ENCODE data around the gene CYP4B1.

DNA sequence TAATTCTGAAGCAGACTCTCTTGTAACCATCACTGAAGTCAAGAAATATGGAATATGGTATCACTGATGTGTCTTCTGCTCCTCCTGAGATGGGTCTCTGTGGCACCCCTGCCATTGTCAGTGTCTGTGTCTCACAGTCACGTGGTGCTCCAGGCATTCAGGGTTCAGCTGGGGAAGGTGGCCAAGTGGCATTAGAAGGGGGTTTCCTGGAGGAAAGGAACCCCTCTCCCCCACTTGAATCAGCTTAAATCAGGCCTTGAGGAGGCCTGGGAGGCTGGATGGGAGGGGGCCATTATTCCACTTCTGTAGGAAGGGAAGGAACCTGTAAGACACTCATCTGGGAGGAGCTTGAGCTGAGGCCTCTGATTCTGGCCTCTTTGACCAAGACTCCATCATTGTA, 20.5 kb downstream of the CYP4B1 start:
- TF ChIP-seq CTCF (IDR thresholded peaks at IDR 0.05) (no peak), POLR2A (IDR thresholded peaks at IDR 0.05) (no peak), POLR2AphosphoS5 (IDR thresholded peaks at IDR 0.05) (no peak), EP300 (IDR thresholded peaks at IDR 0.05) (no peak)
